Common myeloid progenitor, CD34-positive (primary cell): ENCODE data around the gene KLRD1.
"Not testable (repeated sequence)": the region's sequence is repeated elsewhere in the genome, so short reads cannot be mapped to it uniquely, and the experiment has no call there.

ENCODE experiments used
- CTCF ChIA-PET: fragments of 350-600 bp; sonication (Branson Sonifier 250); formaldehyde crosslinking; loops from one replicate; lab custom pipeline; 2021; ENCODE audit warnings: antibody characterized with exemption; lab: Charles Lee
- POLR2A ChIA-PET: fragments of 350-600 bp; sonication (Branson Sonifier 250); formaldehyde crosslinking; loops from one replicate; lab custom pipeline; 2021; ENCODE audit warnings: antibody characterized with exemption; lab: Charles Lee
- DNase-seq, 3 donors: peaks; one replicate each; pipeline versions ENCODE4 v3.0.0 to v3.0.0-alpha.2; 2013
- H3K27ac ChIP-seq, 2 experiments: 1 replicate in 1 of 2; 2 replicates in 1 of 2; pipeline ENCODE4 v1.7.0; 2013; ENCODE audit warnings: inconsistent platforms in 2 of 2, low read length in 2 of 2, mild to moderate bottlenecking in 2 of 2, low read depth in 1 of 2, moderate library complexity in 1 of 2; ENCODE audit not compliant: severe bottlenecking in 2 of 2, insufficient read depth in 1 of 2, poor library complexity in 1 of 2
- H3K27me3 ChIP-seq, 5 experiments: replicated peaks in 2 of 5; 1 replicate in 3 of 5; 2 replicates in 2 of 5; pipeline versions ENCODE4 v1.6.1 to v1.7.0; 2013; ENCODE audit warnings: low read length in 4 of 5, mild to moderate bottlenecking in 2 of 5, moderate library complexity in 2 of 5, inconsistent platforms in 1 of 5; ENCODE audit not compliant: insufficient read depth in 5 of 5, control insufficient read depth in 4 of 5
- H3K36me3 ChIP-seq, 4 experiments: 1 replicate in 2 of 4; 2 replicates in 2 of 4; pipeline versions ENCODE4 v1.6.1 to v1.7.0; 2013; ENCODE audit warnings: low read length in 3 of 4, control low read depth in 1 of 4, mild to moderate bottlenecking in 1 of 4; ENCODE audit not compliant: control insufficient read depth in 4 of 4, insufficient read depth in 4 of 4
- H3K4me1 ChIP-seq, 4 experiments: 1 replicate in 3 of 4; 2 replicates in 1 of 4; pipeline versions ENCODE4 v1.6.1 to v1.7.1; 2013; ENCODE audit warnings: low read length in 3 of 4, mild to moderate bottlenecking in 3 of 4, control low read depth in 1 of 4, inconsistent platforms in 1 of 4, moderate library complexity in 1 of 4; ENCODE audit not compliant: control insufficient read depth in 4 of 4, insufficient read depth in 4 of 4; ENCODE audit errors: control extremely low read depth in 1 of 4
- H3K4me3 ChIP-seq, 7 experiments: 1 replicate in 4 of 7; 2 replicates in 3 of 7; pipeline versions ENCODE4 v1.5.1 to v1.7.0; 2013; ENCODE audit warnings: mild to moderate bottlenecking in 7 of 7, low read length in 6 of 7, moderate library complexity in 6 of 7, inconsistent platforms in 2 of 7, low read depth in 2 of 7, control low read depth in 1 of 7; ENCODE audit not compliant: insufficient read depth in 4 of 7, control insufficient read depth in 1 of 7; ENCODE audit errors: extremely low read depth in 1 of 7
- H3K9me3 ChIP-seq, 5 experiments: 1 replicate in 4 of 5; 2 replicates in 1 of 5; pipeline versions ENCODE4 v1.6.1 to v1.7.1; 2013; ENCODE audit warnings: low read length in 4 of 5, mild to moderate bottlenecking in 2 of 5, inconsistent platforms in 1 of 5, low read depth in 1 of 5, moderate library complexity in 1 of 5; ENCODE audit not compliant: control insufficient read depth in 4 of 5, insufficient read depth in 2 of 5; ENCODE audit errors: control extremely low read depth in 1 of 5
- whole genome bisulfite sequencing: methylation state at CpG from one replicate; pipeline ENCODE4 v1.1.5; 2013; ENCODE audit not compliant: insufficient coverage; 5-methylcytosine and 5-hydroxymethylcytosine counted together

KLRD1 gene

GRCh38 chr12:10304161-10304574 lies 3.5 kb upstream of the KLRD1 start:
- ChIA-PET CTCF (no interaction called here), POLR2A (no interaction called here)
- no peak overlapping the region for H3K4me3 ChIP-seq
- H3K36me3 ChIP-seq, result no peaks in the 10 kb centered on the region
- DNase-seq, result no peak
- H3K9me3 ChIP-seq, result peaks cover 0 to 7% (median 3%) of the 10 kb centered on the region in 5 experiments
- H3K27ac ChIP-seq, result no peak overlapping the region
- H3K4me1 ChIP-seq, result peaks cover 0 to 2% (median 0%) of the 10 kb centered on the region in 4 experiments
- H3K27me3 ChIP-seq, result peaks cover 0 to 2% (median 0%) of the 10 kb centered on the region in 5 experiments
- WGBS, result 100% methylated on average over 1 of the region's 3 CpGs

DNA sequence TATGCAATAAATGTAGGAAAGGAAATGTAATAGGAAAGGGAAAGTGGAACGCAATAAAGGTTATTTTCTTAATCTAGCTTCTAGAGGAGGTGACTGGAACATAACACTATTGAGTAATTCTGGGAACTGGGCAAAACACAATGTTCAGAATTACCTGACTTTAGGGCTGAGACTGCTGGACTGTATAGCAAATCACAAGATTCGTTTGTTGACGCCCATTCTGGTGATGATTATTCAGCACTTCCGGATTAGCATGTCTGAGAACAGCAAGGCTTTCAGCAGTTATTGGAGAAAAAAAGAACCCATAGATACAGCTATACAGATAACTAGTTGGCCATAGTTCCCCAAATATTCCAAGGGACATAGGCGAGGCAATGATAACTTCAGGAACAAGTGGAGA lies 2.3 kb upstream of the KLRD1 start:
- H3K4me3 ChIP-seq, result no peak overlapping the region
- H3K4me1 ChIP-seq, result peaks cover 0 to 2% (median 0%) of the 10 kb centered on the region in 4 experiments
- WGBS, result 100% methylated on average over 3 of the region's 5 CpGs
- ChIA-PET CTCF (interaction anchor here (1.1 kb wide), 1 partner anchor 25 kb away, joined by 3 read pairs; no protein-coding TSS in a partner anchor), POLR2A (no interaction called here)
- DNase-seq, result no peak
- no peaks in the 10 kb centered on the region for H3K36me3 ChIP-seq
- peaks cover 0 to 2% (median 0%) of the 10 kb centered on the region in 5 experiments for H3K27me3 ChIP-seq
- no peak overlapping the region for H3K27ac ChIP-seq
- peaks cover 0 to 7% (median 3%) of the 10 kb centered on the region in 5 experiments for H3K9me3 ChIP-seq

- H3K4me1 ChIP-seq, result peaks cover 0 to 2% (median 0%) of the 10 kb centered on the region in 4 experiments
- H3K27ac ChIP-seq, result no peak overlapping the region
- no peaks in the 10 kb centered on the region for H3K36me3 ChIP-seq
- POLR2A ChIA-PET, result no interaction called here
- no peaks in the 10 kb centered on the region for H3K9me3 ChIP-seq
- DNase-seq, result peak in 2 of 3 donors; percentile 6 to 8
- WGBS, result 100% methylated on average over 3 of the region's 4 CpGs
- H3K27me3 ChIP-seq, result peaks cover 0 to 2% (median 0%) of the 10 kb centered on the region in 5 experiments
- no peak overlapping the region for H3K4me3 ChIP-seq
- CTCF ChIA-PET, result no interaction called here
Measured at GRCh38 chr12:10310926-10311720, 3.5 kb downstream of the KLRD1 start.

DNA sequence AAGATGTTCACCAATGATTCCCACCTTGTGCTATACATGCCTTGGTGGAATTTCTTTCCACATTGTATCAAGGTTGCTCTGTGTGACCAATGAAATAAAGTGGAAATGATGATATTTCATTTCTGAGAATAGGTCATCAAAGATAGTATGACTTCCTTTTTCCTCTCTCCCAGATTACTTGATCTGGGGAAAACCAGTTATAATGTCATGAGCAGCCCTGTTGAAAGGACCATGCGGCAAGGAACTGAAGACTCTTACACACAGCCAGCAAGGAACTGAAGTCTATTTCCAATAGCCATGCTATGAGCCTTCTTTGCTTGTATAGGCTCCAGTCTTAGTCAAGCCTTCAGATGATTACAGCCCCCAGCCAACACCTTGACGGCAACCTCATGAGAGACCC lies 11.7 kb downstream of the KLRD1 start:
- H3K4me1 ChIP-seq, result no peaks in the 10 kb centered on the region
- H3K27ac ChIP-seq, result no peak overlapping the region
- ChIA-PET POLR2A (no interaction called here), CTCF (no interaction called here)
- H3K9me3 ChIP-seq, result no peaks in the 10 kb centered on the region
- DNase-seq, result no peak
- 100% methylated on average over 2 of the region's 2 CpGs for WGBS
- no peak overlapping the region for H3K4me3 ChIP-seq
- H3K36me3 ChIP-seq, result no peaks in the 10 kb centered on the region
- no peaks in the 10 kb centered on the region for H3K27me3 ChIP-seq

GRCh38 chr12:10320643-10321042 lies 13.0 kb downstream of the KLRD1 start:
- H3K36me3 ChIP-seq, result no peaks in the 10 kb centered on the region
- no CpG with 5 or more reads among the region's 1 CpG for WGBS
- ChIA-PET CTCF (no interaction called here), POLR2A (no interaction called here)
- H3K9me3 ChIP-seq, result no peaks in the 10 kb centered on the region
- H3K4me3 ChIP-seq, result no peak overlapping the region
- H3K27ac ChIP-seq, result no peak overlapping the region
- no peaks in the 10 kb centered on the region for H3K27me3 ChIP-seq
- H3K4me1 ChIP-seq, result no peaks in the 10 kb centered on the region
- DNase-seq, result no peak

GRCh38 chr12:10328691-10329090 lies 21.0 kb downstream of the KLRD1 start:
- DNase-seq, result peak in 2 of 3 donors; percentile 26 to 33
- WGBS, result 90% methylated on average over 2 of the region's 2 CpGs
- CTCF ChIA-PET, result not testable (repeated sequence)

DNA sequence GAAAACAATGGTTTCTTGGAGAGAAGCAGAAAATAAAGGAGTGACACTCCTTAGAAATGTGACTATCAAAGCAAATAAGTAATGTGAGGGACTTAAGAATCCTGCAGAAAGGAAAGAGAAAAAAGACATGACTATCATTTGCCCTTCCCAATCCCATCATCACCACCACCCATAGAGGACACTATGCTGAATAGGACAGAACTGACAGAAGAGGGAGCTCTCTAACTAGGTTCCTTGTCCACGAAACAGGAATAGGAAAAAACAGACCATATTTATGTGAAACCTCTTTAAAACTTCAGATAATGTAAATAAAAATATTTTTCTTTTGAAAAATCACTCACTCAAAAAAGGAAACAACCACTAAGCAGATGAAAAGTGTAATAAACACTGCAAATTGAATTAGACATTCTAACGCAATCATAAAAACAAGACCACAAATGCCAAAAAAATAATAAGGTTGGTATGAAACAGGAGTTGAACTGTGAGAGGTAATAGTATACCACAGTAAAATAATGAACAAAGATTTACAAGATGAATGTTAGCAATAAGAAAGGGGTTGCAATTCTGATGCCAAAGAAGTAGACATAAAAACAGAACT lies 24.1 kb downstream of the KLRD1 start:
- Histone ChIP-seq H3K36me3 (no peaks in the 10 kb centered on the region), H3K4me1 (no peaks in the 10 kb centered on the region), H3K27ac (no peak overlapping the region), H3K9me3 (no peaks in the 10 kb centered on the region), H3K4me3 (no peak overlapping the region), H3K27me3 (no peaks in the 10 kb centered on the region)
- DNase-seq, result peak; percentile 54 to 70 (median 67)
- ChIA-PET CTCF (interaction anchor here (0.5 to 3.2 kb wide), 5 partner anchors 34 to 286 kb away, joined by 3 to 16 read pairs (median 4); no protein-coding TSS in a partner anchor), POLR2A (interaction anchor here (0.7 kb wide), 1 partner anchor 480 kb away, joined by 3 read pairs; no protein-coding TSS in a partner anchor)
- WGBS, result no CpG with 5 or more reads among the region's 2 CpGs

More at GRCh38 chr12:10328691-10329090, 21.0 kb downstream of the KLRD1 start:
- H3K4me3 ChIP-seq, H3K27ac ChIP-seq, POLR2A ChIA-PET, H3K36me3 ChIP-seq, H3K4me1 ChIP-seq, H3K27me3 ChIP-seq, H3K9me3 ChIP-seq: not testable (repeated sequence)
